ENCODE measurements around the gene CRKL.

DNA sequence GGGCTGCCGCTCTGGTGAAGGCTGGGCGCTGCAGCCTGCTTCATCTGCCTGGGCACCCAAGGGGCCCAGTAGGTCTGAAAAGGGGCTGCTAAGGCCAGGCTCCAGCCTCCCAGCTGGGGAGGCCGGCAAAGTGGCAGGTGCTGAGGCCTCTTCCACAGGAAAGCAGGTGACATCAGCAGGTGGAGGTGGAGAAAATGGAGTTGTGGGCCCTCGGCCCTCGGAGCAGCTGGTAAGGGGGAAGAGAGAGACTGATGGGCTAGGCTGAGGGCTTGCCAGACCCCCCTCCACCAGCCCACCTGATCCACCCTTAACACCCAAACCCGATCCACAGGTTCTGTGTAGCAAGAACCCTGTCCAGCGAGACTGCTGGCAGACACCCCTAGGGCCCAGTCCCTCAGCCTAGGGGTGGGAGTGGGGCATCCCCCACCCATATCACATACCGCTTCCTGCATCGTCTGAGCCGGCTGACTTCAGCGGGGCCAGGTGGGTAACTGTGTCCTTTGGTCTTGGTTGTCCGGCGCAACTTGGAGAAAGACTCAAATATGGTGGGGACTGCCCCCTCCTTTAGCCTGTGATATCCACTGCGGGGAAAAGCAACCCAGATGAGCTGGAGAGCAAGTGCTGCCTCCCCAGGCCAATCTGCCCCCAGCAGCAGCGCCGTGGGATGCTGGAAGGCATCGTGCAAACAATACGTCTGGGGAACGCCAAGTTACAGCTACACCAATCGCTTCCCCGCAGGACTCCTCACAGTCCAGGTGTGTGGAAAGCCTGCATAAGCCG, 83.2 kb downstream of the CRKL start:
- no peak for TF ChIP-seq POLR2A (IDR thresholded peaks at IDR 0.05)
- TF ChIP-seq, protein P1, sequence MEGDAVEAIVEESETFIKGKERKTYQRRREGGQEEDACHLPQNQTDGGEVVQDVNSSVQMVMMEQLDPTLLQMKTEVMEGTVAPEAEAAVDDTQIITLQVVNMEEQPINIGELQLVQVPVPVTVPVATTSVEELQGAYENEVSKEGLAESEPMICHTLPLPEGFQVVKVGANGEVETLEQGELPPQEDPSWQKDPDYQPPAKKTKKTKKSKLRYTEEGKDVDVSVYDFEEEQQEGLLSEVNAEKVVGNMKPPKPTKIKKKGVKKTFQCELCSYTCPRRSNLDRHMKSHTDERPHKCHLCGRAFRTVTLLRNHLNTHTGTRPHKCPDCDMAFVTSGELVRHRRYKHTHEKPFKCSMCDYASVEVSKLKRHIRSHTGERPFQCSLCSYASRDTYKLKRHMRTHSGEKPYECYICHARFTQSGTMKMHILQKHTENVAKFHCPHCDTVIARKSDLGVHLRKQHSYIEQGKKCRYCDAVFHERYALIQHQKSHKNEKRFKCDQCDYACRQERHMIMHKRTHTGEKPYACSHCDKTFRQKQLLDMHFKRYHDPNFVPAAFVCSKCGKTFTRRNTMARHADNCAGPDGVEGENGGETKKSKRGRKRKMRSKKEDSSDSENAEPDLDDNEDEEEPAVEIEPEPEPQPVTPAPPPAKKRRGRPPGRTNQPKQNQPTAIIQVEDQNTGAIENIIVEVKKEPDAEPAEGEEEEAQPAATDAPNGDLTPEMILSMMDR (IDR thresholded peaks at IDR 0.05) = no peak

Measured in testis (tissue), 2 donors.